Neural cell (in vitro differentiated cells): Measurements from ENCODE around the gene CLNK. TPM values are rescaled to one million over a fixed set of nuclear protein-coding genes. Genes with fewer than 3 reads are reported as not detected.

ENCODE experiments used
- H2AFZ ChIP-seq: fragments of 200-600, 300-800 bp; sonication (generic), shearing (Covaris generic); 2 replicates; pipeline ENCODE4 v1.6.0; 2014; ENCODE audit warnings: low read depth, mild to moderate bottlenecking, antibody characterized with exemption, low read length, moderate library complexity
- H3F3A ChIP-seq: fragments of 200-600 bp; shearing (Covaris generic); 2 replicates; pipeline ENCODE4 v1.6.1; 2016; ENCODE audit warnings: mild to moderate bottlenecking, moderate library complexity, mixed read lengths, antibody characterized with exemption, low read length; ENCODE audit not compliant: insufficient read depth, poor library complexity, severe bottlenecking
- H3K27ac ChIP-seq: fragments of 200-600, 300-800 bp; sonication (generic), shearing (Covaris generic); 2 replicates; pipeline ENCODE4 v1.5.1; 2014; ENCODE audit warnings: mild to moderate bottlenecking, low read length, moderate library complexity
- H3K27me3 ChIP-seq: fragments of 300-800, 200-600 bp; sonication (generic), shearing (Covaris generic); 2 replicates; pipeline ENCODE4 v1.6.0; 2014; ENCODE audit warnings: mild to moderate bottlenecking, low read depth, low read length, moderate library complexity; ENCODE audit not compliant: insufficient read depth
- H3K36me3 ChIP-seq: fragments of 300-800, 200-600 bp; sonication (generic), shearing (Covaris generic); 2 replicates; pipeline ENCODE4 v1.5.1; 2014; ENCODE audit warnings: mild to moderate bottlenecking, antibody characterized with exemption, low read length, moderate library complexity; ENCODE audit not compliant: insufficient read depth
- H3K4me2 ChIP-seq: fragments of 300-800, 200-600 bp; sonication (generic), shearing (Covaris generic); 2 replicates; pipeline ENCODE4 v1.6.0; 2014; ENCODE audit warnings: mild to moderate bottlenecking, low read length
- H3K4me3 ChIP-seq: fragments of 300-800, 200-600 bp; sonication (generic), shearing (Covaris generic); 2 replicates; pipeline ENCODE4 v1.5.1; 2014; ENCODE audit warnings: mild to moderate bottlenecking, low read length, moderate library complexity
- H3K79me2 ChIP-seq: fragments of 200-600 bp; shearing (Covaris generic); replicated peaks from 2 replicates; pipeline ENCODE4 v1.6.0; 2014; ENCODE audit warnings: mild to moderate bottlenecking, low read length, moderate library complexity; ENCODE audit not compliant: insufficient read depth
- H3K9ac ChIP-seq: fragments of 300-800, 200-600 bp; sonication (generic), shearing (Covaris generic); 2 replicates; pipeline ENCODE4 v1.6.1; 2016; ENCODE audit warnings: mild to moderate bottlenecking, low read length, mixed read lengths
- H3K9me2 ChIP-seq: fragments of 200-600 bp; shearing (Covaris generic); 2 replicates; pipeline ENCODE4 v1.6.1; 2016; ENCODE audit warnings: mild to moderate bottlenecking, low read length, mixed read lengths; ENCODE audit not compliant: insufficient read depth
- H3K9me3 ChIP-seq: fragments of 200-600, 300-800 bp; sonication (generic), shearing (Covaris generic); 2 replicates; pipeline ENCODE4 v1.6.1; 2016; ENCODE audit warnings: mild to moderate bottlenecking, mixed run types, low read length, moderate library complexity, mixed read lengths
- H4K20me1 ChIP-seq: fragments of 200-600 bp; shearing (Covaris generic); 2 replicates; pipeline ENCODE4 v1.6.1; 2016; ENCODE audit warnings: mild to moderate bottlenecking, mixed run types; ENCODE audit not compliant: insufficient read depth
- EP300 ChIP-seq: fragments of 450-650 bp; conservative IDR thresholded peaks from 2 replicates; pipeline ENCODE4 v1.6.1; 2014; ENCODE audit warnings: antibody characterized with exemption, mild to moderate bottlenecking, moderate library complexity; ENCODE audit not compliant: poor library complexity, severe bottlenecking
- EZH2 ChIP-seq: fragments of 200-600, 300-800 bp; shearing (Covaris generic), sonication (generic); IDR thresholded peaks from 2 replicates; pipeline ENCODE4 v1.6.1; 2014; ENCODE audit warnings: antibody characterized with exemption, low read length, borderline replicate concordance, mild to moderate bottlenecking; ENCODE audit not compliant: insufficient read depth, poor library complexity, severe bottlenecking
- POLR2AphosphoS5 ChIP-seq: IDR thresholded peaks from 2 replicates; pipeline ENCODE4 v1.6.1; 2012
- RAD21 ChIP-seq: fragments of 450-650 bp; conservative IDR thresholded peaks from 2 replicates; pipeline ENCODE4 v1.6.1; 2014; ENCODE audit warnings: antibody characterized with exemption, mild to moderate bottlenecking, moderate library complexity
- SMC3 ChIP-seq: fragments of 450-650 bp; conservative IDR thresholded peaks from 2 replicates; pipeline ENCODE4 v1.6.1; 2014; ENCODE audit warnings: antibody characterized with exemption, mild to moderate bottlenecking, moderate library complexity; ENCODE audit not compliant: poor library complexity
- TAF1 ChIP-seq: IDR thresholded peaks from 2 replicates; pipeline ENCODE4 v1.6.1; 2012; ENCODE audit warnings: low read depth
- polyA plus RNA-seq: library from polyadenylated mRNA; depleted of rRNA; stranded (reverse); fragments of >200 nt; gene quantifications from 2 replicates; pipeline ENCODE4 v1.2.3, GENCODE V29; 2014
- TF ChIP-seq, protein P1 (sequence below): fragments of 450-650 bp; IDR thresholded peaks from 2 replicates; pipeline ENCODE4 v1.5.1; 2014; ENCODE audit warnings: antibody characterized with exemption, mild to moderate bottlenecking, moderate library complexity; ENCODE audit not compliant: poor library complexity, severe bottlenecking
- TF ChIP-seq, protein P2 (sequence below): IDR thresholded peaks from 2 replicates; pipeline ENCODE4 v1.6.1; 2012; ENCODE audit warnings: borderline replicate concordance

The CLNK gene
- polyA plus RNA-seq, 1 donor from 2014 or later = not detected

DNA sequence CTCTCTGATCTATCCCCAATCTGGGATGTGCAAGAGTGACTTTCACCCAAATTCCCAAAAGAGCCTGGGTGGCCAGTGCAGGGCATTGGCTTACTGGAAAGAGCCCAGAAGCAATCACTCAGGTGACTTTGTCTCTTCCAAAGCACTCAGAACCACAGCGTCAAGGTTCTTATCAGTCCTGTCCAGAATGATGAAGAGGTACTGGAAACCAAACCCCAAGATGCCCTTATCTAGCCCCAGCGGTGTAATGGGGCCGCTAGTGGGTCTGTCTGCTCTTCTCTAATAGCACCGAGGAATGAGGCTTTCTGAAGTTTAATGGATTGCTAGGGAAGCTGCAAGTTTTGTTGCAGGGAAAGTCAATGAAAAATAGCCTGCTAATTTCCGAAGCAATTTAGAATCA lies 21.6 kb downstream of the CLNK start:
- Histone ChIP-seq H3K4me3 (no peak overlapping the region), H4K20me1 (no peaks in the 10 kb centered on the region), H2AFZ (no peak overlapping the region), H3K4me2 (no peak overlapping the region), H3K27me3 (no peaks in the 10 kb centered on the region), H3K9ac (no peak overlapping the region), H3K79me2 (no peaks in the 10 kb centered on the region), H3K36me3 (no peaks in the 10 kb centered on the region), H3K9me2 (no peaks in the 10 kb centered on the region), H3F3A (no peaks in the 10 kb centered on the region), H3K9me3 (no peaks in the 10 kb centered on the region), H3K27ac (no peak overlapping the region)
- TF ChIP-seq, protein P1, sequence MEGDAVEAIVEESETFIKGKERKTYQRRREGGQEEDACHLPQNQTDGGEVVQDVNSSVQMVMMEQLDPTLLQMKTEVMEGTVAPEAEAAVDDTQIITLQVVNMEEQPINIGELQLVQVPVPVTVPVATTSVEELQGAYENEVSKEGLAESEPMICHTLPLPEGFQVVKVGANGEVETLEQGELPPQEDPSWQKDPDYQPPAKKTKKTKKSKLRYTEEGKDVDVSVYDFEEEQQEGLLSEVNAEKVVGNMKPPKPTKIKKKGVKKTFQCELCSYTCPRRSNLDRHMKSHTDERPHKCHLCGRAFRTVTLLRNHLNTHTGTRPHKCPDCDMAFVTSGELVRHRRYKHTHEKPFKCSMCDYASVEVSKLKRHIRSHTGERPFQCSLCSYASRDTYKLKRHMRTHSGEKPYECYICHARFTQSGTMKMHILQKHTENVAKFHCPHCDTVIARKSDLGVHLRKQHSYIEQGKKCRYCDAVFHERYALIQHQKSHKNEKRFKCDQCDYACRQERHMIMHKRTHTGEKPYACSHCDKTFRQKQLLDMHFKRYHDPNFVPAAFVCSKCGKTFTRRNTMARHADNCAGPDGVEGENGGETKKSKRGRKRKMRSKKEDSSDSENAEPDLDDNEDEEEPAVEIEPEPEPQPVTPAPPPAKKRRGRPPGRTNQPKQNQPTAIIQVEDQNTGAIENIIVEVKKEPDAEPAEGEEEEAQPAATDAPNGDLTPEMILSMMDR = no peak
- TF ChIP-seq, protein P2, sequence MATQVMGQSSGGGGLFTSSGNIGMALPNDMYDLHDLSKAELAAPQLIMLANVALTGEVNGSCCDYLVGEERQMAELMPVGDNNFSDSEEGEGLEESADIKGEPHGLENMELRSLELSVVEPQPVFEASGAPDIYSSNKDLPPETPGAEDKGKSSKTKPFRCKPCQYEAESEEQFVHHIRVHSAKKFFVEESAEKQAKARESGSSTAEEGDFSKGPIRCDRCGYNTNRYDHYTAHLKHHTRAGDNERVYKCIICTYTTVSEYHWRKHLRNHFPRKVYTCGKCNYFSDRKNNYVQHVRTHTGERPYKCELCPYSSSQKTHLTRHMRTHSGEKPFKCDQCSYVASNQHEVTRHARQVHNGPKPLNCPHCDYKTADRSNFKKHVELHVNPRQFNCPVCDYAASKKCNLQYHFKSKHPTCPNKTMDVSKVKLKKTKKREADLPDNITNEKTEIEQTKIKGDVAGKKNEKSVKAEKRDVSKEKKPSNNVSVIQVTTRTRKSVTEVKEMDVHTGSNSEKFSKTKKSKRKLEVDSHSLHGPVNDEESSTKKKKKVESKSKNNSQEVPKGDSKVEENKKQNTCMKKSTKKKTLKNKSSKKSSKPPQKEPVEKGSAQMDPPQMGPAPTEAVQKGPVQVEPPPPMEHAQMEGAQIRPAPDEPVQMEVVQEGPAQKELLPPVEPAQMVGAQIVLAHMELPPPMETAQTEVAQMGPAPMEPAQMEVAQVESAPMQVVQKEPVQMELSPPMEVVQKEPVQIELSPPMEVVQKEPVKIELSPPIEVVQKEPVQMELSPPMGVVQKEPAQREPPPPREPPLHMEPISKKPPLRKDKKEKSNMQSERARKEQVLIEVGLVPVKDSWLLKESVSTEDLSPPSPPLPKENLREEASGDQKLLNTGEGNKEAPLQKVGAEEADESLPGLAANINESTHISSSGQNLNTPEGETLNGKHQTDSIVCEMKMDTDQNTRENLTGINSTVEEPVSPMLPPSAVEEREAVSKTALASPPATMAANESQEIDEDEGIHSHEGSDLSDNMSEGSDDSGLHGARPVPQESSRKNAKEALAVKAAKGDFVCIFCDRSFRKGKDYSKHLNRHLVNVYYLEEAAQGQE = no peak
- no peak for TF ChIP-seq RAD21
- TF ChIP-seq TAF1 = no peak
- TF ChIP-seq EP300 = no peak
- no peak for TF ChIP-seq EZH2

DNA sequence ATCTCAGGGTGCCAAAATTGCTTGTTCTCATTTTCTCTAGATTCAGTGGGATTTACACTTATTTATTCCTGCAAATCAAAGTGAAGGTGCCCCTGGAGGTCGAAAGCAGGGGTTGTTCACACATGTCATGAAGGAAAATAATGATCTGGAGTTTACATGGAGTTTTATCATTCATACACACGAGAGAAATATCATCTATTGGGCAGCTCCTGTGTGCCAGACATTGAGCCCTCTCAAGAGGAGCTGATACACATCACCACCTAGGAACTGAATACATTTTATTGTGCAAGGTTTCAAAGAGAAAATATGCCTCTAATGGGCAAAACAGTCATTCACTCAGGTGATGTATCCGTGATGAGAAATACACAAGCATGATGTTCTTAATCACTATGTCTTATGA lies 23.5 kb downstream of the CLNK start:
- Histone ChIP-seq H3K27me3 (no peaks in the 10 kb centered on the region), H3K9ac (no peak overlapping the region), H3K27ac (no peak overlapping the region), H3K4me2 (no peak overlapping the region), H3K36me3 (no peaks in the 10 kb centered on the region), H3K4me3 (no peak overlapping the region), H2AFZ (no peak overlapping the region), H3K9me2 (no peaks in the 10 kb centered on the region), H3K9me3 (no peaks in the 10 kb centered on the region), H3F3A (no peaks in the 10 kb centered on the region), H3K79me2 (no peaks in the 10 kb centered on the region), H4K20me1 (no peaks in the 10 kb centered on the region)
- TF ChIP-seq, protein P1 = no peak
- TF ChIP-seq SMC3 = no peak
- TF ChIP-seq RAD21 = no peak
- TF ChIP-seq EZH2 = no peak
- no peak for TF ChIP-seq POLR2AphosphoS5
- no peak for TF ChIP-seq TAF1
- no peak for TF ChIP-seq EP300
